Pancreas (tissue), 10 donors: ENCODE data around the gene MGAM2. TPM values are rescaled to one million over a fixed set of nuclear protein-coding genes. Genes with fewer than 3 reads are reported as not detected.

Source experiments
- ATAC-seq, 4 donors: fragments of 200-7000 bp; cut with Tn5 transposase; one replicate each; pipeline versions ENCODE4 v1.8.0 to v1.9.1; 2020; ENCODE audit warnings: mild to moderate bottlenecking in 4 of 4, moderate library complexity in 4 of 4
- DNase-seq, 6 donors: peaks; one replicate each; pipeline ENCODE4 v3.0.0-alpha.2; 2020
- FAIRE-seq: peaks from 2 replicates; lab custom pipeline; 2012; peaks lifted over from hg19 to GRCh38; lab: Jason Lieb, UNC
- H3K27ac ChIP-seq, 4 donors: fragments of 200-600 bp; sonication (generic); 1 replicate in 3 of 4; 2 replicates in 1 of 4; pipeline versions ENCODE4 v1.5.0 to v1.8.0; 2020
- H3K27me3 ChIP-seq, 4 donors: fragments of 200-600 bp; one replicate each; pipeline ENCODE4 v1.8.0; 2021
- H3K36me3 ChIP-seq, 3 donors: fragments of 200-600 bp; sonication (generic) in 1 of 3; one replicate each; pipeline versions ENCODE4 v1.5.0 to v1.8.0; 2020 to 2021
- H3K4me1 ChIP-seq, 3 donors: fragments of 200-600 bp; one replicate each; pipeline ENCODE4 v1.8.0; 2021
- H3K4me3 ChIP-seq, 4 donors: fragments of 200-600 bp; sonication (generic) in 2 of 4; one replicate each; pipeline versions ENCODE4 v1.5.0 to v1.8.0; 2020 to 2021
- H3K9me3 ChIP-seq, 4 donors: fragments of 200-600 bp; one replicate each; pipeline ENCODE4 v1.8.0; 2021
- CTCF ChIP-seq, 4 donors: fragments of 200-600 bp; sonication (generic) in 3 of 4; IDR thresholded peaks; one replicate each; pipeline versions ENCODE4 v1.5.0 to v1.8.0; 2021; ENCODE audit warnings: antibody characterized with exemption in 4 of 4
- WGBS, 2 donors: extraction: QIAGEN DNeasy Blood & Tissue Kit; methylation state at CpG; one replicate each; pipeline ENCODE4 v1.1.7; 2013; 5-methylcytosine and 5-hydroxymethylcytosine counted together
- intact Hi-C, 3 donors: fragments of 100-400 bp; cut with DNase I; formaldehyde crosslinking; loops; one replicate each; pipeline versions ENCODE4 v1.11.1 to v1.14.2; 2022
- polyA plus RNA-seq, 2 donors: library from polyadenylated mRNA; stranded (reverse); fragments of 200-250 nt; gene quantifications; one replicate each; pipeline ENCODE4 v1.2.3, GENCODE V29; 2013
- total RNA-seq, 6 donors: library from RNA; stranded (reverse); fragmentation: NEBNext Ultra II Directional in 4 of 6; extraction: Animal tissue kit (Norgen Biotek cat#: 25700) in 4 of 6; gene quantifications; one replicate each; pipeline versions ENCODE4 v1.2.1 to v1.2.4, GENCODE V29; 2021 to 2023
- donor health status: healthy with polysubstance abuse.
- donor health status: DM: no; HTN: no; CAD: no; lungs with moderate emphysema.
- donor health status: DM: no; HTN: no; CAD: no.
- donor health status: control.
- donor health status: control.
- donor health status: Bipolar disorder and iron deficiency.
- donor health status: DM: yes; HTN: yes; CAD: no.
- donor health status: DM: no; HTN: no; CAD: no.
- donor health status: DM: no; HTN: no; CAD: no.
- donor health status: DM: yes; HTN: yes; CAD: no.

The MGAM2 gene
- total and polyA plus RNA-seq, 8 donors: 1.3 to 28.3 (median 9.5) TPM

DNA sequence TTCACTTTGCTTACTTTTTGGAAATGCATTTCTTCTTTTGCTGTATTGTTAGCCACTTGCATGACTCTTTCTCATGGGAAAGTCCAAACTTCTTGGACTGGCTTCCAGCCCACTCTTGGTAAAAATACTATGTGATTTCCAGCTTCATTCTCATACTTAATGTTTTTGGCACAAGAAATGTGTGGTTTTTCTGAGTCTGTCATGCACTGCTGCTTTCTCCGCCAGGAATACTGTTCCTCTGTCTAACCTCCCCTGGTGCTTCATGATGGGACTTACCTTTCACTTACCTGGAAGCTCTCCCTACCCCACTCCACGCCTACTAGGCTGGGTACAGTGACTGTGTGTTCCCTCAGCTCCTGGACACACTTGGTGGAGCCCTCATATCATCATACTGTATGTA is 18.7 kb downstream of the MGAM2 start:
- TF ChIP-seq CTCF (IDR thresholded peaks at IDR 0.05): no peak
- no peak overlapping the region for H3K27ac ChIP-seq
- ATAC-seq: peak in 2 of 4 donors; percentile 19 to 52
- H3K27me3 ChIP-seq: no peaks in the 10 kb centered on the region
- H3K36me3 ChIP-seq: no peaks in the 10 kb centered on the region
- intact Hi-C loops: no loop called here
- no peak overlapping the region for H3K4me3 ChIP-seq
- H3K4me1 ChIP-seq: peaks cover 0 to 6% (median 0%) of the 10 kb centered on the region in 3 donors
- no peak for FAIRE-seq
- WGBS, 2 donors: 57 to 70% methylated on average over 2 of the region's 2 CpGs
- no peaks in the 10 kb centered on the region for H3K9me3 ChIP-seq
- DNase-seq: no peak

DNA sequence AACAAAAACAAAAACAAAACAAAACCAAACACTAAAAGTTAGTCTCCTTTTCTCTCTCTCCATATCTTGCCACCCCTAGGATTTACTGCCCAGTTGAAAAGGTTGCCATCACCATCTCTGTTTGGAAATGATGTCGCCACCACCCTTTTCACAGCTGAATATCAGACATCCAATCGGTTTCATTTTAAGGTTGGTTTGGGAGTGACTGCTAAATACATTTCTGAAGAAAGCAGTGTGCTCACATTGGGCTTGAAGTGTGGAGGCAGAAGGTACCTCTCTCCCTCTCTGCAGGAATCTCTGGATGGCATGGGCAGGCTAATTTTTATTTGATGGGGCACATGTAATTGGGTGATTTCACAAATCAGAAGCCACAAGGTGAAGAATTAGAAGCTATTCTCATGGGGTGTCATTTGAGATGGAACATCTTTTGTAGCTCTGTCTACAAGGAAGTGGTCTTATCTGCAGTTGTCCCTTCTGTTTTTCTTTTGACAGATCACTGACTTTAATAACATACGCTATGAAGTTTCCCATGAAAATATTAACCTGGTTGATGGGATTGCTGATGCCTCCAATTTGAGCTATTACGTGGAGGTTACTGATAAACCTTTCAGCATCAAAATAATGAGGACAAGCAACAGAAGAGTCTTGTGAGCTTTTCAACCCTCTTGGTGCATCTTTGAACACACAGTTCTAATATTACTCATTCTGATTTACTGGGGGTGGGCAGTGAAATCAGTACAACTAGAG is 20.1 kb downstream of the MGAM2 start:
- TF ChIP-seq CTCF (IDR thresholded peaks at IDR 0.05): no peak
- intact Hi-C loops: no loop called here
- ATAC-seq (no peak), DNase-seq (no peak), FAIRE-seq (no peak)
- Histone ChIP-seq H3K27ac (no peak overlapping the region), H3K4me1 (peaks cover 0 to 9% (median 0%) of the 10 kb centered on the region in 3 donors), H3K4me3 (no peak overlapping the region), H3K36me3 (no peaks in the 10 kb centered on the region), H3K27me3 (no peaks in the 10 kb centered on the region), H3K9me3 (no peaks in the 10 kb centered on the region)
- 79 to 82% methylated on average over 4 of the region's 4 CpGs for WGBS, 2 donors

GRCh38 chr7:142133731-142134148 is 22.2 kb downstream of the MGAM2 start:
- H3K27me3 ChIP-seq: no peaks in the 10 kb centered on the region
- DNase-seq: no peak
- intact Hi-C loops: no loop called here
- peaks cover 0 to 12% (median under 1%) of the 10 kb centered on the region in 3 donors for H3K4me1 ChIP-seq
- no peaks in the 10 kb centered on the region for H3K36me3 ChIP-seq
- WGBS, 2 donors: 97 to 98% methylated on average over 8 of the region's 8 CpGs
- no peak for ATAC-seq
- FAIRE-seq: no peak
- no peak overlapping the region for H3K27ac ChIP-seq
- H3K9me3 ChIP-seq: no peaks in the 10 kb centered on the region
- TF ChIP-seq CTCF (IDR thresholded peaks at IDR 0.05): no peak
- H3K4me3 ChIP-seq: no peak overlapping the region

DNA sequence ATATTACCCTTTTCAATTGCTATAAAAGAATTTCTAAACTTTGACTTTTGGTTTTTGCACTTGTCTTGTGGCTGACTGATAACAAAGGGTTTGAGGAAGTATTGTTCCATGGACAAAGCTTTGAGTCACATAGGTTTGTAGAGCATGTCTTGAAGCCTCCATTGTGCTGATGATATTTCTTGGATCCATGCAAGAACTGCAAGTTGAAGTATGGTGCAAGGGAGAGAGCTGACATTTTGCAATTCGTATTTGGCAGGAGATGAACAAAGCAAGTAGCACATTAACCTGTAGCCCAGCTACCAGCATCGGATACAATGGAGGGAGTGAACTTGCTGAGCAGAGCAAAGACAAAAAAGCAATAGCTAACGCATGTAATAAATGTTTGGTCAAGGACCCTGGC is 23.4 kb downstream of the MGAM2 start:
- no peaks in the 10 kb centered on the region for H3K9me3 ChIP-seq
- no peaks in the 10 kb centered on the region for H3K36me3 ChIP-seq
- 5 to 21% methylated on average over 3 of the region's 3 CpGs for WGBS, 2 donors
- peaks cover 8 to 24% (median 11%) of the 10 kb centered on the region in 3 donors for H3K4me1 ChIP-seq
- H3K27ac ChIP-seq: peak overlapping the region in 1 of 4 donors; percentile 3
- no peaks in the 10 kb centered on the region for H3K27me3 ChIP-seq
- FAIRE-seq (no peak), DNase-seq (peak in 1 of 6 donors; percentile 20), ATAC-seq (peak; percentile 68 to 88 (median 78))
- no peak overlapping the region for H3K4me3 ChIP-seq
- no peak for TF ChIP-seq CTCF (IDR thresholded peaks at IDR 0.05)
- intact Hi-C loops: no loop called here

GRCh38 chr7:142138996-142139395 is 27.5 kb downstream of the MGAM2 start:
- TF ChIP-seq CTCF (IDR thresholded peaks at IDR 0.05): no peak
- 85 to 86% methylated on average over 2 of the region's 2 CpGs for WGBS, 2 donors
- H3K4me1 ChIP-seq: peaks cover 9 to 36% (median 18%) of the 10 kb centered on the region in 3 donors
- H3K4me3 ChIP-seq: no peak overlapping the region
- FAIRE-seq (no peak), DNase-seq (no peak), ATAC-seq (no peak)
- intact Hi-C loops: no loop called here
- no peaks in the 10 kb centered on the region for H3K36me3 ChIP-seq
- H3K27ac ChIP-seq: peak overlapping the region in 2 of 4 donors; percentile 37 to 59
- no peaks in the 10 kb centered on the region for H3K27me3 ChIP-seq
- no peaks in the 10 kb centered on the region for H3K9me3 ChIP-seq
